T-helper 2 cell (primary cell): ENCODE measurements around the gene RBM18.

Source experiments
- DNase-seq, 5 experiments: peaks; one replicate each; pipeline versions ENCODE4 v3.0.0 to v3.0.0-alpha.2; 2012 to 2022

RBM18 gene

GRCh38 chr9:122202111-122202510 lies 62.5 kb downstream of the RBM18 start:
- DNase-seq = no peak

DNA sequence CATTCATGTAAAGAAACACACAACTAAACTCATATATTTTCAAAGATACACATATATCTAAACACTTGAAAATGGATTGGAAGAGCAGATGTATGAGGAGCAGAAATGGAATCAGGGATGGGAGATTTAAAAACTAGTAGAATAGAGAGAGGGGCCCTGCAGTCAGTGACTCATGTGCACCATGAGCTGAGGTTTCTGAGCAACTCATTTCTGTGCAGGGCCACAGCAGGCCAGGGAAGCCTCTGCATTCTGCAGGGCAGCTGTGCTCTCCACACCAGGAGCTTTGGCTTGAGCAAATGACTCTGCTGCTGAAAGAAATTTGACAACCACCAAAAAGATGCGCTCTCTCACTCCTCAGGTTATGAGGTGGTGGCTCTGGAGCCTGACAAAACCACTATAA lies 63.0 kb downstream of the RBM18 start:
- no peak for DNase-seq

DNA sequence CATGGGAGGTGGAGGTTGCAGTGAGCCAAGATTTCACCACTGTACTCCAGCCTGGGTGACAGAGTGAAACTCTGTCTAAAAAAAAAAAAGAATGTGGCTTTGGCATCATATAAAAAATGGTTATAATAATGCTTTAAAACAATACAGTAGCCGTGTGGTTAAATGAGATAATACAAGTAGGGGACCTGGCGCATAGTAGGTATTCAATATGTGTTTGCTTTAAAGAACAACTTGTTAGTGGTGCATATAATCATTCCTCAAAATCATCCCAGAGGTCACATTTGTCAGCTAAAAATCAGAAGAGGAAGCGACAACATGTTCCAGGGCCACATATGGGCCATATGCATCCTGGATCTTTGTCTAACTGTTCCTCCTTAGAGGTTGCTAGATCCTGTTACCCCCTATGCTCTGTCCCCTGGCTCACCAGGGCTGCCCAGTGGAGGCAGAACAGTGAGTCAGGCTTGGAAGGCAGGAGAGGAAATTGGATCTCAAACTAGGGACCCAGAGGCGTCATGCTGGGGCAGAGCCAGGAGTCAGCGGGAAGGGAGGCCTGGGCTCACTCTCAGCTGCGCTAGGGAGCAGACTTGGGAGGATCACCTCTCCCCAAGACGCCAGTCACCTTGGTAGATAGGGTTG lies 63.6 kb downstream of the RBM18 start:
- no peak for DNase-seq

- DNase-seq = no peak
Measured at GRCh38 chr9:122197882-122198281, 66.8 kb downstream of the RBM18 start.

GRCh38 chr9:122197426-122197825 lies 67.2 kb downstream of the RBM18 start:
- no peak for DNase-seq

DNA sequence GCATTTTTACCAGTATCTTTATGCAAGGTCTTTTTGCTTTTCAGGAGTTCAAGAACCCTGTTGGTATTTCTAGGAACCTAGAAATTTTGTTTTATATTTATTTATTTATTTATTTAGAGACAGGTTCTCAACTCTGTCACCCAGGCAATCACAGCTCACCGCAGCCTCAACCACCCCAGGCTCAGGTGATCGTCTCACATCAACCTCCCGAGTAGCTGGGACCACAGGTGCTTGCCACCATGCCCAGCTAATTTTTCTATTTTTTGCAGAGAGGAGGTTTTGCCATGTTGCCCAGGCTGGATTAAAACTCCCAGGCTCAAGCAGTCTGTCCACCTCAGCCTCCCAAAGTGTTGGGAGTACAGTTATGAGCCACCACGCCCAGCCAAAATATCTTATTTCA lies 68.8 kb downstream of the RBM18 start:
- DNase-seq = no peak

GRCh38 chr9:122193651-122194050 lies 71.0 kb downstream of the RBM18 start:
- DNase-seq = no peak

GRCh38 chr9:122192914-122193525 lies 71.6 kb downstream of the RBM18 start:
- no peak for DNase-seq

DNA sequence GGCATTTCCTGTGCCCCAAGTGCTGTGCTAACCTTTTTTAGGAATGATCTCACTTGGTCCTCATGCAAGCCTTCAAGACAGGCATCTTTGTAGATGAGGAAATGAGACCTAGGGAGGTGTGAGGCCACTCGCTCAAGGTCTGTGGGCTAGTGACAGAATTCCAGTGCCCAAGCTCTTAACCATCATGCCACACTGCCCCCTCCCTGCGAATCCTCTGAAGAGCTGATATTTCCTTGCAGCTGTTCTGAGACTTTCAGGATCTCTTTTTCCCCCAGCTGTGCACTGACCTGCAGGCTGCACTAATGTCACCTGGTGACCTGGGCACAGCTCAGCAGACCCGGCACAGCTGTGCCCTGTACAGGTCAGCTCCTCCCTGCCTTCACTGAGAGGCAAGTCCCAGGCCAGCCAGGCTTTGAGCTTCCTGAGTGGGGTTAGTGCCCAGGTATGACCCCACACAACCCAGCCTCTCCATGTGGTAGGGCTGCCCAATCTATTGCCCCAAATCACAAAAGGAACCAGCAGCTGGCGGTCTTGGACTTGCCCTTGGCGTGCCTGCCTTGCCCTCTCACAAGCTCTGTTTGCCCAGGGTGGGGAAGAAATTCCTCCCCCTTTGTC lies 72.3 kb downstream of the RBM18 start:
- no peak for DNase-seq

GRCh38 chr9:122191584-122191983 lies 73.1 kb downstream of the RBM18 start:
- DNase-seq = no peak

GRCh38 chr9:122190597-122191381 lies 73.9 kb downstream of the RBM18 start:
- DNase-seq = peak in 1 of 5 experiments; percentile 68

GRCh38 chr9:122188369-122188768 lies 76.3 kb downstream of the RBM18 start:
- no peak for DNase-seq
